Left ventricle myocardium inferior (tissue), 1 donor: ENCODE measurements around the gene SCN7A. TPM values are rescaled to one million over a fixed set of nuclear protein-coding genes. Genes with fewer than 3 reads are reported as not detected.
"Not testable (repeated sequence)": the region's sequence is repeated elsewhere in the genome, so short reads cannot be mapped to it uniquely, and the experiment has no call there.

Experiments
- DNase-seq: peaks from one replicate; pipeline ENCODE4 v3.0.0-alpha.2; 2020
- H3K27ac ChIP-seq: fragments of 200-600 bp; replicated peaks from 2 replicates; pipeline ENCODE4 v1.8.0; 2021
- H3K27me3 ChIP-seq: fragments of 200-600 bp; 2 replicates; pipeline ENCODE4 v1.8.0; 2021; ENCODE audit warnings: low read depth
- H3K36me3 ChIP-seq: fragments of 200-600 bp; 2 replicates; pipeline ENCODE4 v1.8.0; 2021
- H3K4me1 ChIP-seq: fragments of 200-600 bp; 2 replicates; pipeline ENCODE4 v1.8.0; 2021
- H3K4me3 ChIP-seq: fragments of 200-600 bp; 2 replicates; pipeline ENCODE4 v1.8.0; 2021; ENCODE audit warnings: mild to moderate bottlenecking, moderate library complexity
- H3K9me3 ChIP-seq: fragments of 200-600 bp; replicated peaks from 2 replicates; pipeline ENCODE4 v1.8.0; 2021
- intact Hi-C: fragments of 100-400 bp; cut with micrococcal nuclease; formaldehyde crosslinking; loops from one replicate; pipeline ENCODE4 v1.11.0; 2022
- total RNA-seq: library from RNA; stranded (reverse); fragmentation: NEBNext Ultra II Directional; extraction: Animal tissue kit (Norgen Biotek cat#: 25700); gene quantifications from one replicate; pipeline ENCODE4 v1.2.1, GENCODE V29; 2021
- TF ChIP-seq, protein P1 (sequence below): fragments of 200-600 bp; IDR thresholded peaks from 2 replicates; pipeline ENCODE4 v1.8.0; 2021; ENCODE audit warnings: antibody characterized with exemption, mild to moderate bottlenecking, borderline replicate concordance
- donor health status: DM: no; HTN: yes; CAD: no; lungs with severe emphysema.

The SCN7A gene
- total RNA-seq, 1 donor from 2014 or later: 22.3 TPM

DNA sequence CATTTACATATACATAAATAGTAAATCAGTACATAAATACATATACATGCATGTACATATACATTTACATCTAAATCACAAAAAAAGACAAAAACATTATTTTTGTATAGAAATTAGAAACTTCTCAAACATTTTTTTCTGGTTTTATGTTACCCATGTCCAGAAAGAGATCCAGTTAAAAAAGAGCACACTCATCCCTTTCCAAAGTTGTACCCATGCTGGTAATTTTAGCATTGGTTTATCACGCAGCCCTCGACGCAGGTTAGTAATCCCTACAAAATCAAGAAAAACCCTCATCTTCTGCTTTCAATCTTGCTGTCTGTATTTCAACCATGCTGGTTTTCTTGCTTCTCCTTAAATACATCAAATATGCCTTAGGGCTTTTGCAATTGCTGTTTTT lies 128.8 kb downstream of the SCN7A start:
- no peaks in the 10 kb centered on the region for H3K27me3 ChIP-seq
- no peaks in the 10 kb centered on the region for H3K4me1 ChIP-seq
- no peaks in the 10 kb centered on the region for H3K9me3 ChIP-seq
- DNase-seq: no peak
- intact Hi-C loops: no loop called here
- H3K36me3 ChIP-seq: no peaks in the 10 kb centered on the region
- no peak overlapping the region for H3K27ac ChIP-seq
- TF ChIP-seq, protein P1, sequence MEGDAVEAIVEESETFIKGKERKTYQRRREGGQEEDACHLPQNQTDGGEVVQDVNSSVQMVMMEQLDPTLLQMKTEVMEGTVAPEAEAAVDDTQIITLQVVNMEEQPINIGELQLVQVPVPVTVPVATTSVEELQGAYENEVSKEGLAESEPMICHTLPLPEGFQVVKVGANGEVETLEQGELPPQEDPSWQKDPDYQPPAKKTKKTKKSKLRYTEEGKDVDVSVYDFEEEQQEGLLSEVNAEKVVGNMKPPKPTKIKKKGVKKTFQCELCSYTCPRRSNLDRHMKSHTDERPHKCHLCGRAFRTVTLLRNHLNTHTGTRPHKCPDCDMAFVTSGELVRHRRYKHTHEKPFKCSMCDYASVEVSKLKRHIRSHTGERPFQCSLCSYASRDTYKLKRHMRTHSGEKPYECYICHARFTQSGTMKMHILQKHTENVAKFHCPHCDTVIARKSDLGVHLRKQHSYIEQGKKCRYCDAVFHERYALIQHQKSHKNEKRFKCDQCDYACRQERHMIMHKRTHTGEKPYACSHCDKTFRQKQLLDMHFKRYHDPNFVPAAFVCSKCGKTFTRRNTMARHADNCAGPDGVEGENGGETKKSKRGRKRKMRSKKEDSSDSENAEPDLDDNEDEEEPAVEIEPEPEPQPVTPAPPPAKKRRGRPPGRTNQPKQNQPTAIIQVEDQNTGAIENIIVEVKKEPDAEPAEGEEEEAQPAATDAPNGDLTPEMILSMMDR: no peak
- H3K4me3 ChIP-seq: no peak overlapping the region

DNA sequence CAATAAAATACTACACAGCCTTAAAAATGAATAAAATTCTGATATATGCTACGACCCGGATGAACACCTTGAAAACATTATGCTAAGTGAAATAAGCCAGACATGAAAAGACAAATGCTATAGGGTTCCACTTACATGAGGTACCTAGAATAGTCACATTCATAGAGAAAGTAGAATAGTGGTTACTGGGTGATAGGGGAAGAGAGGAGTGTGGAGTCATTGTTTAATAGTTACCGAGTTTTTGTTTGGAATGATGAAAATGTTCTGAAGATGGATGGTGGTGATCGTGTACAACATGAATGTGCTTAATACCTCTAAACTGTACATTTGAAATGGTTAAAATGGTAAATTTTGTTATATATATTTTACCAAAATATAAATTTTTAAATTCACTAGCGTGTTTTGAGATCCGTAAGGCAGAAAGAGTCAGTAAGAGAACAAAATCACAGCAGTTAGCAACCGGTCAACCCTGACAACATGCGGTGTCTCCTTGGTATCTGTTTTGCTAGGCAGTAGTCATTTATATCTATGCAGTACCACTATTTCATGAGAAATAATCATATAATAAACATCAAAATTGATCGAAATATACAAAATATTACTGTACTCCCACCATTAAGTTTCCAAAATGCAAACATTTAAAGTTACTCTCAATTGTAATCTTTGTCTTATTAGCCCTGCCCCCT lies 129.4 kb downstream of the SCN7A start:
- no peak for DNase-seq
- H3K27me3 ChIP-seq: no peaks in the 10 kb centered on the region
- intact Hi-C loops: no loop called here
- no peak overlapping the region for H3K27ac ChIP-seq
- H3K9me3 ChIP-seq: no peaks in the 10 kb centered on the region
- H3K4me1 ChIP-seq: no peaks in the 10 kb centered on the region
- no peak overlapping the region for H3K4me3 ChIP-seq
- no peaks in the 10 kb centered on the region for H3K36me3 ChIP-seq
- TF ChIP-seq, protein P1: no peak

DNA sequence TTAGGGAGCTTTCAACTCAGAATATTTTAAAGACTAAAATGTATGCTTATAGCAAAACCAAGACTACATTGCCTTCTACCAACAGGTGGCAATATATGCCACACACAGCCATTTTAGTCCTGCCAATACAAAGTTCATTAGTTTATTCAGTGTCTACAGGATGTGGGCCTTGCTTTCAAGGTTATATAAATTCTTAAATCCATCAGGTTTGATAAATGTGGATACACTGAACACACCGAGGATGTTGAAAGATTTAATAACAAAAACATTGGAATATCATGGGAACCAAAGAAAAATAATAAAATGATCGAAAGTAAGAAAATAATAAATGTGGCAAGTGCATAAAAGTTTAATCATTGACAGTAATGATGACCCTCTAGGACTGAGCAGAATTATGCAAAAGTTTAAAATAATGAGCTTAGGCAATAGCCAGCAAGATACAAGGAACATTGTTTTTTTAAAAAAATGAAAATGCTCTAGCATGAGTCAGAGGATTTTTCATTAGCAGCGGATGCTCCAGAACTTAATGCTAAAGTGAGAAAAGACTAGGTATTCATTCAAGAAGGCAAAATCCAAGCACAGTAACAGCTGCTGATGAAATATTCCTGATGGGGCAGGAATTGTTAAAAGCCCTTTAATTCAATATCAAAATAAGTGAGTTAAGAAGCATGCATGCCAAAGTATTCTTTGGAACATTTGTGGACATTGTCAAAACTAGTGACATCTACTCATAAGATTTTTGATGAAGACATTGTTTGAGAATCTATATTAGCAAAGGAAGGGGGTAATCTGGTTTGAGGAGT lies 132.5 kb downstream of the SCN7A start:
- Histone ChIP-seq H3K4me3 (no peak overlapping the region), H3K4me1 (no peaks in the 10 kb centered on the region), H3K27ac (no peak overlapping the region), H3K36me3 (no peaks in the 10 kb centered on the region), H3K9me3 (no peaks in the 10 kb centered on the region), H3K27me3 (no peaks in the 10 kb centered on the region)
- intact Hi-C loops: no loop called here
- TF ChIP-seq, protein P1: peak; percentile 56
- DNase-seq: no peak

DNA sequence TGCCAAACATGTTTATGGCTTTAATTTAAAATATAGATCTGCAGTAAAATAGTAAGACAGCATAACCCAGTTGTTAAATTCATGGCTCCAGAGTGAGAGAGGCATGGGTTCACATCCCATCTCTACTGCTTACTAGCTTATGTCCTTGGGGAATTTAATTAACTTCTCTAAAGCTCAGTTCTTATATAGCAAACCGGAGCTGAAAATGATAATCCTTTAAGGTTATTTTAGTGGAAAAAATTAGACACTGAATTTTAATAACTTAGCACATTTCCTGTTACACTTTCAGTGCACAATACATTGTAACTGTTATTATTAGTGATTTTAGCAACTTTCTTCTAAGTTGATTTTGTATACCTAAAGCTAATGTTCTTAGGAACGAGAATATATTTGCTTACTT lies 133.1 kb downstream of the SCN7A start:
- DNase-seq: no peak
- Histone ChIP-seq H3K36me3 (no peaks in the 10 kb centered on the region), H3K4me3 (no peak overlapping the region), H3K4me1 (no peaks in the 10 kb centered on the region), H3K27ac (no peak overlapping the region), H3K9me3 (no peaks in the 10 kb centered on the region), H3K27me3 (no peaks in the 10 kb centered on the region)
- intact Hi-C loops: no loop called here
- TF ChIP-seq, protein P1: no peak

DNA sequence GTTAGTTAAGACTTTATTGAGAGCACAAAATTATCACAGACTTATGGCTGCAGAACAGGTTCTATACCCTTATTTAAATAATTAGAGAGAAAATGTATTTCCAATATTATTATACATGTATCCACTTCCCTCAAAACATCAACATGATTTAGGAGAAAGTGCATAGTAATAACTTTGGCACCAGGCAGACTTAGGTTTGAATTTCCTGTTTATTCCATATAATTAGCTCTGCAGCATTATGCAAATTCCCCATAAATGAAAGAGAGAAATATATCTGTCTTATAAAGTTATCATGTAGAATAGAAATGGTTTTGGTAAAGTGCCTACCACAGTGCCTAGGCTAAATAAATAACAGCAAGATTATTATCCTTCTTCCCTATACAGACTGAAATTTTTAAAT lies 133.6 kb downstream of the SCN7A start:
- no peaks in the 10 kb centered on the region for H3K27me3 ChIP-seq
- TF ChIP-seq, protein P1: no peak
- no peaks in the 10 kb centered on the region for H3K36me3 ChIP-seq
- intact Hi-C loops: no loop called here
- no peaks in the 10 kb centered on the region for H3K9me3 ChIP-seq
- no peaks in the 10 kb centered on the region for H3K4me1 ChIP-seq
- no peak overlapping the region for H3K4me3 ChIP-seq
- no peak for DNase-seq
- no peak overlapping the region for H3K27ac ChIP-seq

DNA sequence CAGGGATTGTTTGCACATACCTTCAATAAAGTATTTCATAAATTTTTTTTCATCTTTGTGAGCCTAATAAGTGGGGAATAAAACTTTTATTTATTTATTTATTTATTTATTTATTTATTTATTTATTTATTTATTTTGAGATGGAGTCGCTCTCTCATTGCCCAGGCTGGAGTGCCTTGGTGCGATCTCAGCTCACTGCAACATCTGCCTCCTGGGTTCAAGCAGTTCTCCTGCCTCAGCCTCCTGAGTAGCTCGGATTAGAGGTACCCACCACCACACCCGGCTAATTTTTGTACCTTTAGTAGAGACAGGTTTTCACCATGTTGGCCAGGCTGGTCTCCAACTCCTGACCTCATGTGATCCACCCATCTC lies 136.1 kb downstream of the SCN7A start:
- H3K27me3 ChIP-seq, H3K4me3 ChIP-seq, H3K36me3 ChIP-seq, intact Hi-C loops, H3K27ac ChIP-seq, H3K9me3 ChIP-seq, DNase-seq, H3K4me1 ChIP-seq: not testable (repeated sequence)
